Upper lobe of right lung (tissue), 1 donor: ENCODE results near the gene ALG1. TPM values are rescaled to one million over a fixed set of nuclear protein-coding genes. Genes with fewer than 3 reads are reported as not detected.

Experiments
- ATAC-seq: fragments of 200-7000 bp; cut with Tn5 transposase; one replicate; pipeline ENCODE4 v1.9.1; 2020; ENCODE audit warnings: mild to moderate bottlenecking, moderate library complexity
- DNase-seq: peaks from one replicate; pipeline ENCODE4 v3.0.0-alpha.2; 2020
- H3K27ac ChIP-seq: fragments of 200-600 bp; one replicate; pipeline ENCODE4 v1.8.0; 2022
- H3K27me3 ChIP-seq: fragments of 200-600 bp; one replicate; pipeline ENCODE4 v1.8.0; 2022; ENCODE audit warnings: mild to moderate bottlenecking
- H3K36me3 ChIP-seq: fragments of 200-600 bp; one replicate; pipeline ENCODE4 v1.8.0; 2022
- H3K4me1 ChIP-seq: fragments of 200-600 bp; one replicate; pipeline ENCODE4 v1.8.0; 2022
- H3K4me3 ChIP-seq: fragments of 200-600 bp; one replicate; pipeline ENCODE4 v1.8.0; 2022; ENCODE audit warnings: mild to moderate bottlenecking
- H3K9me3 ChIP-seq: fragments of 200-600 bp; one replicate; pipeline ENCODE4 v1.8.0; 2022
- intact Hi-C: fragments of 100-400 bp; cut with DNase I; formaldehyde crosslinking; loops from one replicate; pipeline ENCODE4 v1.11.0; 2022
- total RNA-seq: library from RNA; stranded (reverse); fragmentation: NEBNext Ultra II Directional; extraction: Animal tissue kit (Norgen Biotek cat#: 25700); gene quantifications from one replicate; pipeline ENCODE4 v1.2.1, GENCODE V29; 2021
- TF ChIP-seq, protein P1 (sequence below): fragments of 200-600 bp; IDR thresholded peaks from one replicate; pipeline ENCODE4 v1.8.0; 2022; ENCODE audit warnings: antibody characterized with exemption
- donor health status: DM: no; HTN: yes; CAD: no; lungs with severe emphysema.

ALG1 gene
- total RNA-seq, 1 donor from 2014 or later: 26.4 TPM

DNA sequence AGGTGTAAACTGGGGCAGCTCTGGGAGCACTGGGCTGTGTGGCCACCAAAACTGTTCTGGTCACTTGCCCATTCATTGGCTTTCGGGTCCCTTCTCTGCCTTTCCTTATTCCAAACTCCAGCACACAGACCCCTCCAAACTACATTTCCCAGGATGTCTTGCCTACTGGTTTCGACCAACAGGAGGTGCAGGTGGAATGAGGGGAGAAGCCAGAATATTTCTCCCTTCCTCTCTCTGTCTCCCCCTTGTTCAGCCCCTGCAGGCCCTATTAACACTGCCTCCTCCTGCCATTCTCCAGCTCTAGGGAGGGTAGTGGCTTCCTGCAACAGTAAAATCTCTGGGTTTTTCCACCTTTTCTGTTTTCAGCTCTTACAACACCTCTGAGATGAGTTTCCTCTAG is 24.7 kb upstream of the ALG1 start:
- no peak overlapping the region for H3K4me3 ChIP-seq
- no peaks in the 10 kb centered on the region for H3K27me3 ChIP-seq
- H3K9me3 ChIP-seq: no peaks in the 10 kb centered on the region
- TF ChIP-seq, protein P1, sequence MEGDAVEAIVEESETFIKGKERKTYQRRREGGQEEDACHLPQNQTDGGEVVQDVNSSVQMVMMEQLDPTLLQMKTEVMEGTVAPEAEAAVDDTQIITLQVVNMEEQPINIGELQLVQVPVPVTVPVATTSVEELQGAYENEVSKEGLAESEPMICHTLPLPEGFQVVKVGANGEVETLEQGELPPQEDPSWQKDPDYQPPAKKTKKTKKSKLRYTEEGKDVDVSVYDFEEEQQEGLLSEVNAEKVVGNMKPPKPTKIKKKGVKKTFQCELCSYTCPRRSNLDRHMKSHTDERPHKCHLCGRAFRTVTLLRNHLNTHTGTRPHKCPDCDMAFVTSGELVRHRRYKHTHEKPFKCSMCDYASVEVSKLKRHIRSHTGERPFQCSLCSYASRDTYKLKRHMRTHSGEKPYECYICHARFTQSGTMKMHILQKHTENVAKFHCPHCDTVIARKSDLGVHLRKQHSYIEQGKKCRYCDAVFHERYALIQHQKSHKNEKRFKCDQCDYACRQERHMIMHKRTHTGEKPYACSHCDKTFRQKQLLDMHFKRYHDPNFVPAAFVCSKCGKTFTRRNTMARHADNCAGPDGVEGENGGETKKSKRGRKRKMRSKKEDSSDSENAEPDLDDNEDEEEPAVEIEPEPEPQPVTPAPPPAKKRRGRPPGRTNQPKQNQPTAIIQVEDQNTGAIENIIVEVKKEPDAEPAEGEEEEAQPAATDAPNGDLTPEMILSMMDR: no peak
- H3K27ac ChIP-seq: no peak overlapping the region
- ATAC-seq (no peak), DNase-seq (peak; percentile 8)
- H3K4me1 ChIP-seq: no peaks in the 10 kb centered on the region
- intact Hi-C loops: no loop called here
- no peaks in the 10 kb centered on the region for H3K36me3 ChIP-seq

DNA sequence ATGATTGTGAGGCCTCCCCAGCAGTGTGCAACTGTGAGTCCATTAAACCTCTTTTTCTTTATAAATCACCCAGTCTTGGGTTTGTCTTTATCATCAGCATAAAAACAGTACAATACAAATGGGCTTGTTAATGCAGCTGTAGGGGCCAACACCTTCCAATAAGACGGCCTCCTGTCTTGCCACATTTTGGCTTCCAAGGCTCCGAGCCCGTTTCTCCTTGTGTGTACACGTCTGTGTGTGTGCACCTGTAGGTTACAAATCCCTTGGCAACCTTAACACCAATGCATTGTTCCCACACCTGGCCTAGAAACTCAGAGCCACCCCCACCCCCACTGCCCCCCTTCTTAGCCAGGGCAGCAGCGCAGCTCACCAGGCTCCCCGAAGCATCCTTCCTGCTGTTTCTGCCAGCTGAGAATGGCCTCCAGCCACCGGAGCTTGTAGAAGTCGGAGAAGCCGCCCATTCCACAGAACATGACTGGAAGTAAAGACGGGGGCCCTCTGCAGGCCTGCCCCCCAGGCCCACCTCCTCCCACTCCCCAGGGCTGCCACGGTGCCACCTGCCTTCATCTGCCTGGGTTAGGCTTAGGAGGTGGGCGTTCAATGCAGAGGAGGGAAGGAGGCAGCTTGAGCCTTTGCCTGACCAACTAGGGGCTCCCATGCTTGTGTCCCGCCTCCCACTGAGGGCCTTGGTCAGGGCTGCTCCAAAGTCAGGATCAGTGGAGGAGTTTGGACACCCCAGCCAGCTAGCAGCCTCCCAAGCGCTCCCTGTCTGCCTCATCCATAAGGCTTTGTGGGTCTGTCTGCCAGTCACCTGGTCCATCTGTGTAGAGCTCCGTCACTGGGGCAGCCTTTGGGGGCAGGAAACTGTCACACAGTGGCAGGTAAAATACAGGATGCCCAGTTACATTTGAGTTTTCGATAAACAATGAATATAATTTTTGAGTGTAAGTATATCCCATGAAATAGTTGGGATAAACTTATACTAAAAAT is 16.5 kb upstream of the ALG1 start:
- peak; percentile 34 for DNase-seq
- Histone ChIP-seq H3K27me3 (no peaks in the 10 kb centered on the region), H3K9me3 (no peaks in the 10 kb centered on the region), H3K27ac (no peak overlapping the region), H3K4me3 (no peak overlapping the region), H3K4me1 (no peaks in the 10 kb centered on the region), H3K36me3 (no peaks in the 10 kb centered on the region)
- intact Hi-C loops: no loop called here
- peak; percentile 27 for ATAC-seq
- TF ChIP-seq, protein P1: no peak

DNA sequence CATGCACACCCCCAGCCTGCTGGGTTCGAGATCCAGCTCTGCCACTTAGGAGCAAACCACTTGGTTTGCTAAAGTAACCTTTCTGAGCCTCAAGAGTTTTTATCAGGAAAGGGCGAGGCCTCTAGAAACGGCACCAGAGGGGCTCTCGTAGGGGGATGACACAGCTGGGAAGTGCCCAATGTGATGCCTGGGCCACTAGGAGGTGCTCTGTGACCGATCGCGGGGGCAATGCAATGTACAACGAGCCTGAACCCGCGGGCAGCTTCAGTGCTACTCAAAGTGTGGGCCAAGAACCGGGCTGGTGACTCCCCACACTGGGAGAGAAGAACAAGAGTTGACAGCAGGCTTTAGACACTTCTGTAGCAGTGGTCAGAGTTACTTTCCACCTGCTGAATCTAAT is 15.3 kb upstream of the ALG1 start:
- H3K36me3 ChIP-seq: no peaks in the 10 kb centered on the region
- no peaks in the 10 kb centered on the region for H3K9me3 ChIP-seq
- ATAC-seq (peak; percentile 81), DNase-seq (peak; percentile 61)
- no peaks in the 10 kb centered on the region for H3K4me1 ChIP-seq
- no peaks in the 10 kb centered on the region for H3K27me3 ChIP-seq
- no peak overlapping the region for H3K4me3 ChIP-seq
- TF ChIP-seq, protein P1: peak; percentile 33
- H3K27ac ChIP-seq: no peak overlapping the region
- intact Hi-C loops: no loop called here

DNA sequence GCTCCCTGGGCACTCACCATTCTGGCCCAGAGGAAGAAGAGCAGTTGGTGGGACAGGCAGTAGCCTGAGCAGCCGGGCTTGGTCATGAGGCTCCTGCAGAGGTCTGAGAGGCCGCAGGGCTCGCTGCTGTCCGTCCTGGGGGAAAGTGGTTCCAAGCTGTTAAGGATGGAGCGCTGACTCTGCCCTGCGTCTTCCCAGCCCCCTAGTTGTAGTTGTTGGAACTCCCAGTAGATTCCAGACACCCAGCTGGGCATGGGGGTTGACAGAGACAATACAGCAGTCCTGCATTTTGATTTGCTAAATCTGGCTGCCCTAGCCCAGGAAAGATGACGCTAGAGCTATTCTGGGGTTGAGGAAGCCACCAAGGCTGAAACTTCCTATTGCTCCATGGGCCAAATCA is 13.2 kb upstream of the ALG1 start:
- Histone ChIP-seq H3K4me3 (no peak overlapping the region), H3K4me1 (no peaks in the 10 kb centered on the region), H3K27ac (no peak overlapping the region), H3K27me3 (no peaks in the 10 kb centered on the region), H3K9me3 (no peaks in the 10 kb centered on the region), H3K36me3 (peaks cover 9% of the 10 kb centered on the region)
- intact Hi-C loops: no loop called here
- ATAC-seq: no peak
- TF ChIP-seq, protein P1: no peak
- no peak for DNase-seq

DNA sequence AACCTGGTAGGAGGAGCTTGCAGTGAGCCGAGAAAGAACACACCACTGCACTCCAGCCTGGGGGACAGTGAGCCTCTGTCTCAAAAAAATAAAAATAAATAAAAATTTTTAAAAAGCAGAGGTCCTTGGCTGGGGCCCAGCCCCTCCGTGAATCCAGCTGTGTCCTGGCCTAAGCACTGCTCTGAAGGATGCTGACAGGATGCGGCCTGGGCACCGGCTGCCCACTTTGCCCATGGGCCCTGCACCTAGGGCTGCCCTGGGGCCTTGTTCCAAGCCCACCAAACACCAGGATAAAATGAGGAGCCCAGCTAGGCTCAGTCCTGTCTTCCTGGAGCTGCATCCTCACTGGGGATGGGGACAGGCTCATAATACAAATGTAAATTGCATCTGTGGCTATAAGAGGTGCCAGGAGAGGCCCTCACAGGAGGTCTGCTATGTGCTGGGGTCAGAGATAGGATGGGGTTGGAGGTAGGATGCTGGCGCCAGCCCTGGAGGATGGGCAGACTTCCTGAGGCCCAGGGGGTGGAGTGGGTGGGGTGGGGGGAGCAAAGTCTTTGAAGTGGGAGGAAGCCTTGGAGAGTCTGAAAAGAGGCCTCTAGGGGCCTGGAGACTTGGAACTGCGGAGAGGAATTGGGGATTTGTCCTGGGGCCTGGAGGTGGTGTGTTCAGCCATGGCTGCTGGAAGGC is 12.1 kb upstream of the ALG1 start:
- Histone ChIP-seq H3K4me3 (no peak overlapping the region), H3K9me3 (no peaks in the 10 kb centered on the region), H3K27ac (no peak overlapping the region), H3K4me1 (no peaks in the 10 kb centered on the region), H3K36me3 (peaks cover 9% of the 10 kb centered on the region), H3K27me3 (no peaks in the 10 kb centered on the region)
- intact Hi-C loops: no loop called here
- peak; percentile 33 for DNase-seq
- ATAC-seq: no peak
- TF ChIP-seq, protein P1: no peak
